GM12873 (cell line): Measurements from ENCODE around the gene TBC1D2B.

Source experiments
- CTCF ChIP-seq: IDR thresholded peaks from 2 replicates; pipeline ENCODE4 v1.5.1; 2012; ENCODE audit warnings: low read depth, mild to moderate bottlenecking, moderate library complexity, low read length, control low read depth; ENCODE audit not compliant: insufficient read depth; ENCODE audit errors: missing control alignments

Gene TBC1D2B

GRCh38 chr15:77966540-77967234, 110.8 kb downstream of the TBC1D2B start:
- peak; percentile 78 for TF ChIP-seq CTCF

GRCh38 chr15:77964193-77964592, 113.3 kb downstream of the TBC1D2B start:
- no peak for TF ChIP-seq CTCF

- peak; percentile 95 for TF ChIP-seq CTCF
Observed at GRCh38 chr15:77959432-77959879, 118.1 kb downstream of the TBC1D2B start.

- TF ChIP-seq CTCF, result peak; percentile 18
Observed at GRCh38 chr15:77952928-77953446, 124.5 kb downstream of the TBC1D2B start.

- TF ChIP-seq CTCF, result no peak
Observed at GRCh38 chr15:77945566-77945965, 131.9 kb downstream of the TBC1D2B start.
